ENCODE data around the gene CAPZA3. TPM values are rescaled to one million over a fixed set of nuclear protein-coding genes. Genes with fewer than 3 reads are reported as not detected.
"Not testable (repeated sequence)": the region's sequence is repeated elsewhere in the genome, so short reads cannot be mapped to it uniquely, and the experiment has no call there.

The CAPZA3 gene
- total and polyA plus RNA-seq, 10 of the 15 experiments (the other 5 are each of a cell fraction or from before 2014, with no cell fraction given) = not detected

- TF ChIP-seq ZNF687 (IDR thresholded peaks at IDR 0.05) (no peak), SUZ12 (IDR thresholded peaks at IDR 0.05; ENCODE audit: unreplicated experiment) (no peak), BHLHE40 (IDR thresholded peaks at IDR 0.05; ENCODE audit: borderline replicate concordance in 1 of 2, low read depth in 2 of 2, low read length in 1 of 2) (no peak), PBX3 (IDR thresholded peaks at IDR 0.05; ENCODE audit: insufficient replicate concordance, low read depth, low read length) (no peak), E2F4 (IDR thresholded peaks at IDR 0.05; ENCODE audit: low read depth, low read length) (no peak)
Observed at GRCh38 chr12:18755341-18755740, 17.4 kb downstream of the CAPZA3 start (continued).

- BruUV-seq (replicated peaks); SMC1A ChIA-PET (ENCODE audit: uncharacterized antibody, unreplicated experiment); H3K27ac ChIP-seq (ENCODE audit: control insufficient read depth, insufficient read depth); in situ Hi-C loops (cut with MboI); FAIRE-seq; H2AFZ ChIP-seq (ENCODE audit: control insufficient read depth, low read depth, low read length); RAD21 ChIA-PET (ENCODE audit: unreplicated experiment); H3K9me3 ChIP-seq (replicated peaks; ENCODE audit: control insufficient read depth, insufficient read depth, low read length); intact Hi-C loops (cut with micrococcal nuclease; ENCODE audit: unreplicated experiment); POLR2A ChIA-PET; H3K79me2 ChIP-seq (ENCODE audit: control insufficient read depth, insufficient read depth, low read length); H3K36me3 ChIP-seq (ENCODE audit: control insufficient read depth in 2 of 2, insufficient read depth in 2 of 2, low read length in 1 of 2); H3K4me1 ChIP-seq (ENCODE audit: control insufficient read depth, insufficient read depth, low read length); ATAC-seq; CTCF ChIA-PET; H3K4me2 ChIP-seq (ENCODE audit: control insufficient read depth, insufficient read depth); H3K27me3 ChIP-seq (replicated peaks in 1 of 2; ENCODE audit: control insufficient read depth in 2 of 2, insufficient read depth in 2 of 2, low read length in 1 of 2); DNase-seq (ENCODE audit: low read depth, low spot score); H4K20me1 ChIP-seq (ENCODE audit: control insufficient read depth, insufficient read depth); H3K4me3 ChIP-seq; H3K9ac ChIP-seq (ENCODE audit: control insufficient read depth, insufficient read depth, low read length): not testable (repeated sequence)
- 8% methylated on average over 1 of the region's 1 CpG for WGBS (ENCODE audit: insufficient coverage, insufficient replicate concordance, low lambda C conversion rate, missing lambda C conversion rate)
Observed at GRCh38 chr12:18766479-18766878, 28.6 kb downstream of the CAPZA3 start.

Measured in GM12878 (cell line).